H9 (cell line): Measurements from ENCODE around the gene RNF217. TPM values are rescaled to one million over a fixed set of nuclear protein-coding genes. Genes with fewer than 3 reads are reported as not detected.

Source experiments
- DNase-seq: peaks from one replicate; pipeline ENCODE4 v3.0.0-alpha.2; 2017
- H2AFZ ChIP-seq: one replicate; pipeline ENCODE4 v1.6.1; 2013; ENCODE audit warnings: mild to moderate bottlenecking, low read length, control low read depth, moderate library complexity
- H2AK5ac ChIP-seq: 2 replicates; pipeline ENCODE4 v1.6.1; 2013; ENCODE audit warnings: low read length, control low read depth, mixed read lengths; ENCODE audit not compliant: insufficient read length
- H2BK120ac ChIP-seq: one replicate; pipeline ENCODE4 v1.6.1; 2013; ENCODE audit warnings: low read depth, mild to moderate bottlenecking, low read length, control low read depth, inconsistent platforms; ENCODE audit not compliant: poor library complexity, severe bottlenecking
- H2BK12ac ChIP-seq: 2 replicates; pipeline ENCODE4 v1.6.1; 2013; ENCODE audit warnings: low read length, control low read depth, mixed read lengths, low read depth; ENCODE audit not compliant: insufficient read length
- H2BK15ac ChIP-seq: 2 replicates; pipeline ENCODE4 v1.6.1; 2013; ENCODE audit warnings: low read depth, low read length, control low read depth
- H2BK20ac ChIP-seq: one replicate; pipeline ENCODE4 v1.6.1; 2013; ENCODE audit warnings: low read depth, mild to moderate bottlenecking, low read length, control low read depth, inconsistent platforms; ENCODE audit not compliant: poor library complexity, severe bottlenecking
- H2BK5ac ChIP-seq: 2 replicates; pipeline ENCODE4 v1.6.1; 2013; ENCODE audit warnings: low read length, control low read depth, mixed read lengths; ENCODE audit not compliant: insufficient read length
- H3K14ac ChIP-seq: 2 replicates; pipeline ENCODE4 v1.6.1; 2013; ENCODE audit warnings: low read length, control low read depth; ENCODE audit not compliant: insufficient read depth
- H3K18ac ChIP-seq: 2 replicates; pipeline ENCODE4 v1.6.1; 2013; ENCODE audit warnings: low read depth, mild to moderate bottlenecking, mixed read lengths, low read length, control low read depth; ENCODE audit not compliant: insufficient read length
- H3K23ac ChIP-seq: 2 replicates; pipeline ENCODE4 v1.6.1; 2013; ENCODE audit warnings: low read length, control low read depth, mixed read lengths, low read depth; ENCODE audit not compliant: insufficient read length
- H3K23me2 ChIP-seq: 2 replicates; pipeline ENCODE4 v1.6.1; 2013; ENCODE audit warnings: low read depth, mild to moderate bottlenecking, mixed read lengths, low read length, control low read depth; ENCODE audit not compliant: insufficient read length, poor library complexity, severe bottlenecking
- H3K27ac ChIP-seq: 2 replicates; pipeline ENCODE4 v1.5.1; 2013; ENCODE audit warnings: low read length, control low read depth, mixed read lengths, low read depth; ENCODE audit not compliant: insufficient read length
- H3K27me3 ChIP-seq: 2 replicates; pipeline ENCODE4 v1.6.1; 2013; ENCODE audit warnings: low read length, control low read depth, inconsistent platforms; ENCODE audit not compliant: insufficient read depth
- H3K4ac ChIP-seq: 2 replicates; pipeline ENCODE4 v1.6.1; 2013; ENCODE audit warnings: low read depth, mild to moderate bottlenecking, control low read depth, inconsistent platforms, low read length, moderate library complexity
- H3K4me1 ChIP-seq: 2 replicates; pipeline ENCODE4 v1.6.1; 2013; ENCODE audit warnings: low read length, control low read depth, inconsistent platforms; ENCODE audit not compliant: insufficient read depth
- H3K4me2 ChIP-seq: 2 replicates; pipeline ENCODE4 v1.6.1; 2013; ENCODE audit warnings: low read length, control low read depth, mixed read lengths; ENCODE audit not compliant: insufficient read length, insufficient read depth
- H3K56ac ChIP-seq: 2 replicates; pipeline ENCODE4 v1.6.1; 2013; ENCODE audit warnings: low read depth, mild to moderate bottlenecking, mixed read lengths, low read length, control low read depth; ENCODE audit not compliant: insufficient read length
- H3K79me1 ChIP-seq: 2 replicates; pipeline ENCODE4 v1.6.1; 2013; ENCODE audit warnings: low read depth, mild to moderate bottlenecking, moderate library complexity, low read length, control low read depth, inconsistent platforms; ENCODE audit not compliant: insufficient read depth, poor library complexity, severe bottlenecking
- H3K79me2 ChIP-seq: 2 replicates; pipeline ENCODE4 v1.6.1; 2013; ENCODE audit warnings: low read length, control low read depth, inconsistent platforms; ENCODE audit not compliant: insufficient read depth
- H3K9ac ChIP-seq: 2 replicates; pipeline ENCODE4 v1.6.1; 2013; ENCODE audit warnings: low read length, control low read depth, mixed read lengths; ENCODE audit not compliant: insufficient read length; ENCODE audit errors: extremely low read depth
- H3K9me3 ChIP-seq: one replicate; pipeline ENCODE4 v1.6.1; 2013; ENCODE audit warnings: low read depth, low read length, inconsistent platforms; ENCODE audit not compliant: control insufficient read depth
- H3T11ph ChIP-seq: one replicate; pipeline ENCODE4 v1.6.1; 2013; ENCODE audit warnings: mild to moderate bottlenecking, low read length, control low read depth, inconsistent platforms
- H4K20me1 ChIP-seq: one replicate; pipeline ENCODE4 v1.6.1; 2013; ENCODE audit not compliant: control insufficient read depth, insufficient read length, insufficient read depth
- H4K5ac ChIP-seq: 2 replicates; pipeline ENCODE4 v1.6.1; 2013; ENCODE audit warnings: low read depth, mild to moderate bottlenecking, mixed read lengths, low read length, control low read depth; ENCODE audit not compliant: insufficient read length
- H4K8ac ChIP-seq: replicated peaks from 2 replicates; pipeline ENCODE4 v1.6.1; 2013; ENCODE audit warnings: low read length, control low read depth, mixed read lengths, low read depth; ENCODE audit not compliant: insufficient read length
- H4K91ac ChIP-seq: 2 replicates; pipeline ENCODE4 v1.6.1; 2013; ENCODE audit warnings: low read depth, mild to moderate bottlenecking, moderate library complexity, mixed read lengths, low read length, control low read depth; ENCODE audit not compliant: insufficient read length
- H3K27ac Mint-ChIP-seq, 3 experiments: 2 replicates in 2 of 3; 3 replicates in 1 of 3; pipeline ENCODE4 v1.8.0; 2020 to 2021; ENCODE audit warnings: mixed read lengths in 3 of 3, mild to moderate bottlenecking in 1 of 3, moderate library complexity in 1 of 3
- H3K27me3 Mint-ChIP-seq: 2 replicates; pipeline ENCODE4 v1.8.0; 2021; ENCODE audit warnings: low read depth, mild to moderate bottlenecking, moderate library complexity, mixed read lengths
- H3K36me3 Mint-ChIP-seq, 3 experiments: 2 replicates in 2 of 3; 3 replicates in 1 of 3; pipeline ENCODE4 v1.8.0; 2020 to 2021; ENCODE audit warnings: low read depth in 3 of 3, mixed read lengths in 3 of 3; ENCODE audit not compliant: insufficient read depth in 1 of 3
- H3K4me1 Mint-ChIP-seq, 2 experiments: 2 replicates each; pipeline ENCODE4 v1.8.0; 2020; ENCODE audit warnings: mixed read lengths in 2 of 2
- H3K4me3 Mint-ChIP-seq, 2 experiments: 2 replicates in 1 of 2; 3 replicates in 1 of 2; pipeline ENCODE4 v1.8.0; 2020 to 2021; ENCODE audit warnings: mild to moderate bottlenecking in 2 of 2, mixed read lengths in 2 of 2, moderate library complexity in 1 of 2
- H3K9me3 Mint-ChIP-seq, 2 experiments: 2 replicates in 1 of 2; 3 replicates in 1 of 2; pipeline ENCODE4 v1.8.0; 2020; ENCODE audit warnings: mild to moderate bottlenecking in 2 of 2, mixed read lengths in 2 of 2, moderate library complexity in 1 of 2
- WGBS: extraction: QIAGEN DNeasy Blood & Tissue Kit; methylation state at CpG from one replicate; pipeline ENCODE4 v1.1.7; 2013; ENCODE audit warnings: missing lambda C conversion rate, low lambda C conversion rate, mixed read lengths; ENCODE audit not compliant: insufficient read length; ENCODE audit errors: extremely low coverage; 5-methylcytosine and 5-hydroxymethylcytosine counted together
- total RNA-seq: library from RNA; stranded (reverse); gene quantifications from 2 replicates; pipeline ENCODE4 v1.2.1, GENCODE V29; 2021
- TF ChIP-seq, protein P1 (sequence below): fragments of 200-600 bp; sonication (generic); conservative IDR thresholded peaks from 3 replicates; pipeline ENCODE4 v1.8.0; 2021; ENCODE audit warnings: antibody characterized with exemption, mild to moderate bottlenecking

RNF217 gene
- total RNA-seq, 1 experiment from 2014 or later = 9.6 TPM

DNA sequence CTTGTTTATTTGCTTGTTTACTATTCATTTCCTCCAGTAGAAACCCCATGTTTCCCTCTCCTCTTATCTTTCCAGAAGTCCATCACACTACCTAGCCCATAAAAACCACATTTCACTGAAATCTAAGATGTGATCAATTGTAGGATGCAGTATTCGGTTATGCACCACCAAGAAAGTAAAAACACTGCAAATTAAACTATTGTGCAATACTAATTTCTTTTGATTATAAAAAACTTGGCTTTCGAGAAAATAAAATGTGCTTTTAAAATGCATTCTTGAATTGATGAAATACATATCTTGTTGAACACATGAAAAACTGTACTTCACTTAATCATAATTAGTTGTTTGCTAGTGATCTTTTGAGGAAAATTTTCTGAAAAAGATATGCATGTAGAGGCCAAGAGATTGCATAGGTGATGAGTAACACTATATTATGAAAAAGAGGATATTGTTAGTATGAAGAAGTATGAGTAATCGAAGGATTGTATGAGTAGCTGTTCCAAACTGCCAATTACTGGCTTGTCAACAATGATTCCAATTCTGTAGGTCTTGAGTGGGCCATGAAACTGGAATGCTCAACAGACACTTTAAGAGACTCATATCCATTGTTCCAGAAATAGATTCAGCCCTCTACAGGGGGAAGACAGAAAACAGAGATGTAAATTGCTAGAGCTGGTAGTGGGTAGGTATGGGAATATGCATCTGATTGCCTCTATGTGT, 79.7 kb downstream of the RNF217 start:
- Mint-ChIP-seq H3K27ac (no peak overlapping the region), H3K4me1 (peaks cover 20% of the 10 kb centered on the region in 2 experiments), H3K4me3 (no peak overlapping the region), H3K36me3 (no peaks in the 10 kb centered on the region), H3K9me3 (no peaks in the 10 kb centered on the region; a peak in 1 of 5 replicates), H3K27me3 (no peaks in the 10 kb centered on the region)
- H2BK5ac ChIP-seq = no peak overlapping the region
- TF ChIP-seq, protein P1, sequence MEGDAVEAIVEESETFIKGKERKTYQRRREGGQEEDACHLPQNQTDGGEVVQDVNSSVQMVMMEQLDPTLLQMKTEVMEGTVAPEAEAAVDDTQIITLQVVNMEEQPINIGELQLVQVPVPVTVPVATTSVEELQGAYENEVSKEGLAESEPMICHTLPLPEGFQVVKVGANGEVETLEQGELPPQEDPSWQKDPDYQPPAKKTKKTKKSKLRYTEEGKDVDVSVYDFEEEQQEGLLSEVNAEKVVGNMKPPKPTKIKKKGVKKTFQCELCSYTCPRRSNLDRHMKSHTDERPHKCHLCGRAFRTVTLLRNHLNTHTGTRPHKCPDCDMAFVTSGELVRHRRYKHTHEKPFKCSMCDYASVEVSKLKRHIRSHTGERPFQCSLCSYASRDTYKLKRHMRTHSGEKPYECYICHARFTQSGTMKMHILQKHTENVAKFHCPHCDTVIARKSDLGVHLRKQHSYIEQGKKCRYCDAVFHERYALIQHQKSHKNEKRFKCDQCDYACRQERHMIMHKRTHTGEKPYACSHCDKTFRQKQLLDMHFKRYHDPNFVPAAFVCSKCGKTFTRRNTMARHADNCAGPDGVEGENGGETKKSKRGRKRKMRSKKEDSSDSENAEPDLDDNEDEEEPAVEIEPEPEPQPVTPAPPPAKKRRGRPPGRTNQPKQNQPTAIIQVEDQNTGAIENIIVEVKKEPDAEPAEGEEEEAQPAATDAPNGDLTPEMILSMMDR = no peak
- H3T11ph ChIP-seq = no peak overlapping the region
- no peak overlapping the region for H4K91ac ChIP-seq
- WGBS = 100% methylated on average over 1 of the region's 3 CpGs
- no peak overlapping the region for H3K4ac ChIP-seq
- no peak overlapping the region for H3K56ac ChIP-seq
- DNase-seq = no peak
- no peak overlapping the region for H2BK20ac ChIP-seq
- no peak overlapping the region for H2BK12ac ChIP-seq
- no peak overlapping the region for H3K23ac ChIP-seq
- no peaks in the 10 kb centered on the region for H3K27me3 ChIP-seq
- H3K23me2 ChIP-seq = no peaks in the 10 kb centered on the region
- no peak overlapping the region for H3K18ac ChIP-seq
- H3K9ac ChIP-seq = no peak overlapping the region
- no peak overlapping the region for H3K14ac ChIP-seq
- no peak overlapping the region for H2AFZ ChIP-seq
- no peak overlapping the region for H2BK15ac ChIP-seq
- no peak overlapping the region for H3K4me2 ChIP-seq
- no peaks in the 10 kb centered on the region; the same call in 1 of the 2 replicates for H3K4me1 ChIP-seq
- no peak overlapping the region for H2AK5ac ChIP-seq
- no peak overlapping the region for H4K8ac ChIP-seq
- H3K79me2 ChIP-seq = no peaks in the 10 kb centered on the region
- no peaks in the 10 kb centered on the region for H4K20me1 ChIP-seq
- H3K27ac ChIP-seq = no peak overlapping the region
- no peaks in the 10 kb centered on the region for H3K79me1 ChIP-seq
- H3K9me3 ChIP-seq = no peaks in the 10 kb centered on the region
- H2BK120ac ChIP-seq = no peak overlapping the region
- no peak overlapping the region for H4K5ac ChIP-seq
